HepG2 (cell line): ENCODE data around the gene CARD8. TPM values are rescaled to one million over a fixed set of nuclear protein-coding genes. Genes with fewer than 3 reads are reported as not detected.

Experiments used
- ATAC-seq: fragments of 200-7000 bp; cut with Tn5 transposase; 3 replicates; pipeline ENCODE4 v1.9.1; 2020; ENCODE audit warnings: mild to moderate bottlenecking, moderate library complexity
- BruUV-seq: library from RNA; stranded (reverse); fragments of 400-500 nt; replicated peaks from 2 replicates; lab custom pipeline; 2021; lab: Mats Ljungman, UMichigan
- CTCF ChIA-PET: fragments of 300-600 bp; formaldehyde crosslinking; extraction: SDS; loops from one replicate; lab custom pipeline; 2021; ENCODE audit warnings: low total read pairs, inconsistent platforms, low intra/inter-chr PET ratio; lab: Yijun Ruan, JAX
- POLR2A ChIA-PET: fragments of 350-600 bp; sonication (Branson Sonifier 250); formaldehyde crosslinking; loops from one replicate; lab custom pipeline; 2020; ENCODE audit warnings: antibody characterized with exemption, inconsistent platforms; lab: Yijun Ruan, JAX
- DNase-seq: peaks from one replicate; pipeline ENCODE4 v3.0.0-alpha.2; 2015; ENCODE audit warnings: low spot score
- FAIRE-seq: peaks from 3 replicates; lab custom pipeline; 2011; peaks lifted over from hg19 to GRCh38; lab: Jason Lieb, UNC
- H2AFZ ChIP-seq: one replicate; pipeline ENCODE4 v1.6.1; 2011; ENCODE audit warnings: low read length, inconsistent platforms
- H3K27ac ChIP-seq: fragments of 300-600 bp; 3 replicates; pipeline ENCODE4 v1.8.0; 2011; ENCODE audit warnings: mixed run types, mild to moderate bottlenecking, mixed read lengths, low read length, inconsistent platforms; ENCODE audit not compliant: insufficient read depth; ENCODE audit errors: extremely low read length
- H3K27me3 ChIP-seq, 2 experiments: fragments of 200-600 bp in 1 of 2; 2 replicates in 1 of 2; 3 replicates in 1 of 2; pipeline versions ENCODE4 v1.6.0 to v1.8.0; 2011; ENCODE audit warnings: low read length in 2 of 2, mild to moderate bottlenecking in 2 of 2, moderate library complexity in 2 of 2, inconsistent platforms in 1 of 2; ENCODE audit not compliant: insufficient read depth in 2 of 2, control insufficient read depth in 1 of 2
- H3K36me3 ChIP-seq, 2 experiments: fragments of 200-600 bp in 1 of 2; replicated peaks in 1 of 2; 2 replicates in 1 of 2; 3 replicates in 1 of 2; pipeline versions ENCODE4 v1.5.1 to v1.8.0; 2011; ENCODE audit warnings: low read length in 2 of 2, inconsistent platforms in 1 of 2; ENCODE audit not compliant: insufficient read depth in 2 of 2, control insufficient read depth in 1 of 2
- H3K4me1 ChIP-seq: 2 replicates; pipeline ENCODE4 v1.5.1; 2012; ENCODE audit warnings: low read length, inconsistent platforms; ENCODE audit not compliant: insufficient read depth
- H3K4me2 ChIP-seq: 2 replicates; pipeline ENCODE4 v1.6.0; 2011; ENCODE audit warnings: low read depth, low read length, inconsistent platforms
- H3K4me3 ChIP-seq, 3 experiments: fragments of 200-600 bp in 1 of 3; sonication (generic), shearing (Covaris generic) in 1 of 3; replicated peaks in 1 of 3; 2 replicates each; pipeline ENCODE4 v1.5.1; 2011 to 2016; ENCODE audit warnings: low read length in 3 of 3, inconsistent platforms in 2 of 3, low read depth in 2 of 3, mild to moderate bottlenecking in 2 of 3, control low read depth in 1 of 3, mixed read lengths in 1 of 3; ENCODE audit not compliant: insufficient read depth in 1 of 3
- H3K79me2 ChIP-seq: one replicate; pipeline ENCODE4 v1.6.1; 2011; ENCODE audit warnings: low read length, inconsistent platforms; ENCODE audit not compliant: insufficient read depth
- H3K9ac ChIP-seq: 2 replicates; pipeline ENCODE4 v1.6.0; 2011; ENCODE audit warnings: mild to moderate bottlenecking, low read depth, low read length, inconsistent platforms; ENCODE audit not compliant: insufficient read depth
- H3K9me3 ChIP-seq: 2 replicates; pipeline ENCODE4 v1.5.1; 2012; ENCODE audit warnings: mild to moderate bottlenecking, low read length
- H4K20me1 ChIP-seq: 2 replicates; pipeline ENCODE4 v1.6.0; 2011; ENCODE audit warnings: inconsistent platforms, mild to moderate bottlenecking, low read length, moderate library complexity; ENCODE audit not compliant: insufficient read depth
- MAFF ChIP-seq: IDR thresholded peaks from 2 replicates; pipeline ENCODE4 v1.6.1; 2011; ENCODE audit warnings: low read depth, low read length, improper control_type of control experiment
- MAFK ChIP-seq, 2 experiments: IDR thresholded peaks in 1 of 2; conservative IDR thresholded peaks in 1 of 2; 2 replicates each; pipeline ENCODE4 v1.6.1; 2011; ENCODE audit warnings: improper control_type of control experiment in 2 of 2, low read length in 2 of 2
- SNAPC2 ChIP-seq: sonication (generic); formaldehyde crosslinking; IDR thresholded peaks from 2 replicates; pipeline ENCODE4 v1.8.1; 2022; ENCODE audit warnings: mild to moderate bottlenecking, missing genetic modification reagents
- WGBS: methylation state at CpG from one replicate; pipeline ENCODE4 v1.1.6; 2017; ENCODE audit warnings: low lambda C conversion rate; 5-methylcytosine and 5-hydroxymethylcytosine counted together
- in situ Hi-C: cut with HindIII; loops from 2 replicates; pipeline ENCODE4 v1.10.0; 2017; ENCODE audit warnings: low pct_unique_long_range_greater_than_20kb; ENCODE audit not compliant: extremely low pct_ligation_motif_present
- intact Hi-C: fragments of 100-400 bp; cut with micrococcal nuclease; formaldehyde crosslinking; loops from one replicate; pipeline ENCODE4 v1.10.0; 2022; ENCODE audit not compliant: unreplicated experiment
- polyA plus RNA-seq, 8 experiments: library from polyadenylated mRNA; depleted of rRNA in 3 of 8; stranded (reverse) in 7 of 8; unstranded in 1 of 8; fragments of >200 nt; fragmentation: Illumina TruSeq in 4 of 8; extraction: Trizol in 4 of 8; gene quantifications; 2 replicates each; pipeline versions ENCODE4 v1.2.1 to v1.2.3, GENCODE V29; 2011 to 2016; ENCODE audit warnings: low read depth in 4 of 8, missing spikeins in 1 of 8, mixed read lengths in 1 of 8; ENCODE audit not compliant: insufficient read depth in 1 of 8
- total RNA-seq, 5 experiments: library from RNA; depleted of rRNA; stranded (reverse); fragments of >200 nt; fragmentation: Illumina TruSeq; extraction: Trizol; gene quantifications; 2 replicates each; pipeline ENCODE4 v1.2.3, GENCODE V29; 2016; ENCODE audit warnings: low read depth in 1 of 5
- TF ChIP-seq, protein P1 (sequence below), 2 experiments: sonication (generic) in 1 of 2; formaldehyde crosslinking in 1 of 2; IDR thresholded peaks; 2 replicates each; pipeline versions ENCODE4 v1.4.0 to v1.6.1; 2018 to 2020; ENCODE audit warnings: missing genetic modification reagents in 2 of 2, borderline replicate concordance in 1 of 2, low read depth in 1 of 2, mild to moderate bottlenecking in 1 of 2, missing biosample characterization in 1 of 2
- TF ChIP-seq, protein P2 (sequence below): sonication (generic); formaldehyde crosslinking; IDR thresholded peaks from 2 replicates; pipeline ENCODE4 v1.5.0; 2020; ENCODE audit warnings: mild to moderate bottlenecking, missing genetic modification reagents

The CARD8 gene
- total and polyA plus RNA-seq, 2 of the 13 experiments (the other 11 are each of a cell fraction or from before 2014, with no cell fraction given): 15.0 to 19.2 TPM

DNA sequence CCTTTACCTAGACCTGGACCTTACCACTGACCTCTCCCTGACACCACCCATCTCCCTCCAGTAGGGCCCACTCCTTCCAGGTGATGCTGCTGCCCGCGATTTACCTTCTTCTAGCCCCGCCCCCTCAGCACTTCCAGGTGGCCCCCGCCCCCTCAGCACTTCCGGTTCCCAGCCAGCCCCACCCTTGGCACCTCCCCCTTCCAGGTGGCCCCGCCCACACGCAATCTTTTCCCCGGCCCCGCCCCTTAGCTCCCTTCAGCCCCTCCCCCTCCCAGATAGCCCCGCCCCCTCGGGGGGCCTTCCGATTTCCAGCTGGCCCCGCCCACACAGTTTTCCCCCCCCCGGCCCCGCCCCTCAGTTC lies 86.2 kb downstream of the CARD8 start (continued):
- TF ChIP-seq, protein P1, sequence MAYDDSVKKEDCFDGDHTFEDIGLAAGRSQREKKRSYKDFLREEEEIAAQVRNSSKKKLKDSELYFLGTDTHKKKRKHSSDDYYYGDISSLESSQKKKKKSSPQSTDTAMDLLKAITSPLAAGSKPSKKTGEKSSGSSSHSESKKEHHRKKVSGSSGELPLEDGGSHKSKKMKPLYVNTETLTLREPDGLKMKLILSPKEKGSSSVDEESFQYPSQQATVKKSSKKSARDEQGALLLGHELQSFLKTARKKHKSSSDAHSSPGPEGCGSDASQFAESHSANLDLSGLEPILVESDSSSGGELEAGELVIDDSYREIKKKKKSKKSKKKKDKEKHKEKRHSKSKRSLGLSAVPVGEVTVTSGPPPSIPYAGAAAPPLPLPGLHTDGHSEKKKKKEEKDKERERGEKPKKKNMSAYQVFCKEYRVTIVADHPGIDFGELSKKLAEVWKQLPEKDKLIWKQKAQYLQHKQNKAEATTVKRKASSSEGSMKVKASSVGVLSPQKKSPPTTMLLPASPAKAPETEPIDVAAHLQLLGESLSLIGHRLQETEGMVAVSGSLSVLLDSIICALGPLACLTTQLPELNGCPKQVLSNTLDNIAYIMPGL (CRISPR knock-in tag; IDR thresholded peaks at IDR 0.05; ENCODE audit: borderline replicate concordance in 1 of 2, low read depth in 1 of 2): no peak

DNA sequence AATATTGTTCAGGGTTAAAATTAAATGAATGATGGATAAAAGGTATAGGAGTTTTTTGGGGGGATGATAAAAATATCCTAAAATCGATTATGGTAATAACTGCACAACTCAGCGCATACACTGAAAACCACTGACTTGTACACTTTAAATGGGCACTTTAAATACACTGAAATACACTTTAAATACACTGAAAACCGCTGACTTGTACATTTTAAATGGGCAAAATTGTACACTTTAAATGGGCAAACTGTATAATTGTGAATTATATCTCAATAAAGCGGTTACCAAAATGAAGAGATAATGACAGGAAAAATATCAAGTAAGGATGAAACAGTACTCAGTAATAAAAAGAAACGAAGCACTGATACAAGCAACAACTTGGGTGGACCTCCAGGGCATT lies 87.0 kb downstream of the CARD8 start:
- in situ Hi-C loops: no loop called here
- Histone ChIP-seq H4K20me1 (no peaks in the 10 kb centered on the region; the same call in 1 of the 2 replicates), H3K9me3 (no peaks in the 10 kb centered on the region), H3K4me1 (peaks cover 26% of the 10 kb centered on the region), H3K4me2 (peak overlapping the region; percentile 65), H3K9ac (no peak overlapping the region), H2AFZ (no peak overlapping the region), H3K27ac (no peak overlapping the region), H3K36me3 (peaks cover 5 to 22% of the 10 kb centered on the region in 2 experiments; a peak in 4 of 5 replicates), H3K79me2 (peaks cover 32% of the 10 kb centered on the region), H3K4me3 (no peak overlapping the region; a peak in 1 of 6 replicates), H3K27me3 (no peaks in the 10 kb centered on the region; a peak in 1 of 5 replicates)
- intact Hi-C loops: no loop called here
- DNase-seq (no peak), ATAC-seq (no peak), FAIRE-seq (no peak)
- TF ChIP-seq MAFF (peak; percentile 73; the same call in 1 of the 2 replicates), SNAPC2 (CRISPR knock-in tag) (no peak), MAFK (conservative IDR thresholded peaks at IDR 0.05 in 1 of 2, IDR thresholded peaks at IDR 0.05 in 1 of 2; ENCODE audit: low read length in 2 of 2) (peak; percentile 79 to 83)
- TF ChIP-seq, protein P2, sequence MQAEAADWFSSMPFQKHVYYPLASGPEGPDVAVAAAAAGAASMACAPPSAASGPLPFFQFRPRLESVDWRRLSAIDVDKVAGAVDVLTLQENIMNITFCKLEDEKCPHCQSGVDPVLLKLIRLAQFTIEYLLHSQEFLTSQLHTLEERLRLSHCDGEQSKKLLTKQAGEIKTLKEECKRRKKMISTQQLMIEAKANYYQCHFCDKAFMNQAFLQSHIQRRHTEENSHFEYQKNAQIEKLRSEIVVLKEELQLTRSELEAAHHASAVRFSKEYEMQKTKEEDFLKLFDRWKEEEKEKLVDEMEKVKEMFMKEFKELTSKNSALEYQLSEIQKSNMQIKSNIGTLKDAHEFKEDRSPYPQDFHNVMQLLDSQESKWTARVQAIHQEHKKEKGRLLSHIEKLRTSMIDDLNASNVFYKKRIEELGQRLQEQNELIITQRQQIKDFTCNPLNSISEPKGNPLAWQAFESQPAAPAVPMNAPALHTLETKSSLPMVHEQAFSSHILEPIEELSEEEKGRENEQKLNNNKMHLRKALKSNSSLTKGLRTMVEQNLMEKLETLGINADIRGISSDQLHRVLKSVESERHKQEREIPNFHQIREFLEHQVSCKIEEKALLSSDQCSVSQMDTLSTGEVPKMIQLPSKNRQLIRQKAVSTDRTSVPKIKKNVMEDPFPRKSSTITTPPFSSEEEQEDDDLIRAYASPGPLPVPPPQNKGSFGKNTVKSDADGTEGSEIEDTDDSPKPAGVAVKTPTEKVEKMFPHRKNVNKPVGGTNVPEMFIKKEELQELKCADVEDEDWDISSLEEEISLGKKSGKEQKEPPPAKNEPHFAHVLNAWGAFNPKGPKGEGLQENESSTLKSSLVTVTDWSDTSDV: no peak
- ChIA-PET POLR2A (interaction anchor here (3.4 kb wide), 1 partner anchor 35 kb away, joined by 20 read pairs; no protein-coding TSS in a partner anchor), CTCF (no interaction called here)
- BruUV-seq: no TSS peak
- 92% methylated on average over 5 of the region's 5 CpGs for whole genome bisulfite sequencing
